Erythroblast (primary cell): ENCODE data around the gene KLHDC3.
A peak's percentile ranks its signal among the peaks of the same experiment; 100 is the strongest.

Source experiments
- GATA1 ChIP-seq: IDR thresholded peaks from 2 replicates; pipeline ENCODE4 v1.6.1; 2011; ENCODE audit warnings: low read depth, mild to moderate bottlenecking, control low read depth, low read length, moderate library complexity
- POLR2A ChIP-seq: IDR thresholded peaks from 2 replicates; pipeline ENCODE4 v1.6.1; 2011; ENCODE audit warnings: mild to moderate bottlenecking, low read length

GRCh38 chr6:42974919-42975505 lies 39.0 kb upstream of the KLHDC3 start:
- TF ChIP-seq POLR2A (peak; percentile 24), GATA1 (no peak)
